Measurements from ENCODE around the gene FARS2.

FARS2 gene

DNA sequence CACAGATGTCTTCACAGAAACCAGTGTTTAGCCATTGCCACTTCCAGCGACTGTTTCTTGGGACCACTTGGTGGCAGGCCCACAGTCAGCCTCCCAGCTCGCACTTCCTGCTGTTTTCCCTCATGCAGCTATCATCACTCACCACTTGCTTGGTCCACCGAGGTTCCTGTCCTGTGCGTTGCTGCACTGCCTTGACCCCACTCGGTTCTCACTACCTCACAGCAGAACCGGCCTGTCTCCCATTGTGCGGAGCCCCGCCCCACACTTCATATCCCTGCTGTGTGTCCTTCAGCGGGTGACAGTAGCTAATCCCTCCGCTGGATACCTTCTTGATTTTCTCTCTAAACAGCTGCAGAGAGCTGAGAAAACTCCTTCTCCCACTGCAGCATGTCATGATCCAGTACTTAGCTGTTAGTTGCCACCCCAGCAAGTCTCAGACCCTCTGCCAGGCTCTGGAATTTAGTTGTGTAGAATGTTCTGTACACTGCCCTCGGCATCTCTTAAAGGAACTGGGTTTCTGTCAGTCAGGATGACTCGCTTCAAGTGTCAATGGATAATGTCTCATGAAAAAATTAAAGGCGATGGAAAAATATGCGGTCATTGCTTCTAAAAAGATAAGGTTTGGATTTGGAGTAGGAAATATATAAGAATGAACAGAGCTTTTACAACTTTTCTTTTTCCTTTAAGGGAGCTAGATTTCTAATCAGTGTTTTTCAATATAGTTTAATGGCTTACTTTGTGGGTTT, 208.0 kb downstream of the FARS2 start:
- Histone ChIP-seq H3K36me3 (ENCODE audit: control insufficient read depth in 2 of 2, insufficient read depth in 1 of 2, low read length in 2 of 2) (no peaks in the 10 kb centered on the region), H3K4me1 (ENCODE audit: control insufficient read depth, insufficient read depth, low read length) (peaks cover 11% of the 10 kb centered on the region), H3K4me3 (ENCODE audit: low read depth, low read length) (no peak overlapping the region), H3K9me3 (ENCODE audit: control insufficient read depth, insufficient read depth, low read depth, low read length) (no peaks in the 10 kb centered on the region), H3K27ac (ENCODE audit: extremely low read depth, low read depth, low read length) (no peak overlapping the region)
- POLR2A ChIA-PET: no interaction called here
- CTCF ChIA-PET: interaction anchor here (0.5 to 4.1 kb wide), 7 partner anchors 9 to 1075 kb away, joined by 3 to 35 read pairs (median 5); no protein-coding TSS in a partner anchor
- TF ChIP-seq ZIC2 (tag by site-specific recombination; IDR thresholded peaks at IDR 0.05): peak; percentile 86
- no peak for TF ChIP-seq ZNF473 (tag by site-specific recombination; IDR thresholded peaks at IDR 0.05)

DNA sequence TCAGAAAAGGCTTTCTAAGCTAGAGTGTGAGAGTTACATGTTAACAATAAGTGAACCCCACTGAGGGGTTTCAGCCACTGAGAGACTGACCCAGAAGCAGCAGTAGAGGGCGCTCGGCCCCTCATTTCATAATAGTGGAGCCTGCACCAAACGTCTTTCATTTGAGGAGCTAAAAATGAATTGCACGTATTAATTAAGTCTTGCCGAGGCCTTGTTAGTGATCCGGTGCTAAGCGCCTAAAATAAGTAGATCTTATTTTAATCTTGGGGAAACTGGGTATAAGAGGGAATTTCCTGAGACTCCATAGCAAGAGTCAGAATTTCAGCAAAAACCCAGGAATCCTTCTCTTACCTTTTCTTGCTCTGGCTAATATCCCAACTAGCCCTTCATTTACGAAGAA, 209.7 kb downstream of the FARS2 start:
- ChIA-PET CTCF (interaction anchor here (0.5 to 4.1 kb wide), 74 partner anchors 8 to 1226 kb away, joined by 3 to 35 read pairs (median 4); partner anchors contain the start of gene NRN1), POLR2A (interaction anchor here (0.6 kb wide), 1 partner anchor 536 kb away, joined by 3 read pairs; the partner anchor contains the start of gene NRN1)
- Histone ChIP-seq H3K4me3 (ENCODE audit: low read depth, low read length) (no peak overlapping the region), H3K27ac (ENCODE audit: extremely low read depth, low read depth, low read length) (no peak overlapping the region), H3K4me1 (ENCODE audit: control insufficient read depth, insufficient read depth, low read length) (peaks cover 11% of the 10 kb centered on the region), H3K9me3 (ENCODE audit: control insufficient read depth, insufficient read depth, low read depth, low read length) (no peaks in the 10 kb centered on the region), H3K36me3 (ENCODE audit: control insufficient read depth in 2 of 2, insufficient read depth in 1 of 2, low read length in 2 of 2) (no peaks in the 10 kb centered on the region)
- TF ChIP-seq ZNF660 (tag by site-specific recombination; IDR thresholded peaks at IDR 0.05): 0 out of 2 replicates have a peak, but pooled peaks have one; percentile 40
- TF ChIP-seq, protein P1, sequence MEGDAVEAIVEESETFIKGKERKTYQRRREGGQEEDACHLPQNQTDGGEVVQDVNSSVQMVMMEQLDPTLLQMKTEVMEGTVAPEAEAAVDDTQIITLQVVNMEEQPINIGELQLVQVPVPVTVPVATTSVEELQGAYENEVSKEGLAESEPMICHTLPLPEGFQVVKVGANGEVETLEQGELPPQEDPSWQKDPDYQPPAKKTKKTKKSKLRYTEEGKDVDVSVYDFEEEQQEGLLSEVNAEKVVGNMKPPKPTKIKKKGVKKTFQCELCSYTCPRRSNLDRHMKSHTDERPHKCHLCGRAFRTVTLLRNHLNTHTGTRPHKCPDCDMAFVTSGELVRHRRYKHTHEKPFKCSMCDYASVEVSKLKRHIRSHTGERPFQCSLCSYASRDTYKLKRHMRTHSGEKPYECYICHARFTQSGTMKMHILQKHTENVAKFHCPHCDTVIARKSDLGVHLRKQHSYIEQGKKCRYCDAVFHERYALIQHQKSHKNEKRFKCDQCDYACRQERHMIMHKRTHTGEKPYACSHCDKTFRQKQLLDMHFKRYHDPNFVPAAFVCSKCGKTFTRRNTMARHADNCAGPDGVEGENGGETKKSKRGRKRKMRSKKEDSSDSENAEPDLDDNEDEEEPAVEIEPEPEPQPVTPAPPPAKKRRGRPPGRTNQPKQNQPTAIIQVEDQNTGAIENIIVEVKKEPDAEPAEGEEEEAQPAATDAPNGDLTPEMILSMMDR (tag by site-specific recombination; IDR thresholded peaks at IDR 0.05): peak; percentile 45; the same call in 1 of the 2 replicates
- TF ChIP-seq PRDM1 (tag by site-specific recombination; IDR thresholded peaks at IDR 0.05): peak; percentile 51
- peak; percentile 84 for TF ChIP-seq ZNF654 (tag by site-specific recombination; IDR thresholded peaks at IDR 0.05; ENCODE audit: low read depth)
- TF ChIP-seq, protein P2, sequence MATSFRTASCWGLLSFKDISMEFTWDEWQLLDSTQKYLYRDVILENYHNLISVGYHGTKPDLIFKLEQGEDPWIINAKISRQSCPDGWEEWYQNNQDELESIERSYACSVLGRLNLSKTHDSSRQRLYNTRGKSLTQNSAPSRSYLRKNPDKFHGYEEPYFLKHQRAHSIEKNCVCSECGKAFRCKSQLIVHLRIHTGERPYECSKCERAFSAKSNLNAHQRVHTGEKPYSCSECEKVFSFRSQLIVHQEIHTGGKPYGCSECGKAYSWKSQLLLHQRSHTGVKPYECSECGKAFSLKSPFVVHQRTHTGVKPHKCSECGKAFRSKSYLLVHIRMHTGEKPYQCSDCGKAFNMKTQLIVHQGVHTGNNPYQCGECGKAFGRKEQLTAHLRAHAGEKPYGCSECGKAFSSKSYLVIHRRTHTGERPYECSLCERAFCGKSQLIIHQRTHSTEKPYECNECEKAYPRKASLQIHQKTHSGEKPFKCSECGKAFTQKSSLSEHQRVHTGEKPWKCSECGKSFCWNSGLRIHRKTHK (tag by site-specific recombination; IDR thresholded peaks at IDR 0.05): no peak

DNA sequence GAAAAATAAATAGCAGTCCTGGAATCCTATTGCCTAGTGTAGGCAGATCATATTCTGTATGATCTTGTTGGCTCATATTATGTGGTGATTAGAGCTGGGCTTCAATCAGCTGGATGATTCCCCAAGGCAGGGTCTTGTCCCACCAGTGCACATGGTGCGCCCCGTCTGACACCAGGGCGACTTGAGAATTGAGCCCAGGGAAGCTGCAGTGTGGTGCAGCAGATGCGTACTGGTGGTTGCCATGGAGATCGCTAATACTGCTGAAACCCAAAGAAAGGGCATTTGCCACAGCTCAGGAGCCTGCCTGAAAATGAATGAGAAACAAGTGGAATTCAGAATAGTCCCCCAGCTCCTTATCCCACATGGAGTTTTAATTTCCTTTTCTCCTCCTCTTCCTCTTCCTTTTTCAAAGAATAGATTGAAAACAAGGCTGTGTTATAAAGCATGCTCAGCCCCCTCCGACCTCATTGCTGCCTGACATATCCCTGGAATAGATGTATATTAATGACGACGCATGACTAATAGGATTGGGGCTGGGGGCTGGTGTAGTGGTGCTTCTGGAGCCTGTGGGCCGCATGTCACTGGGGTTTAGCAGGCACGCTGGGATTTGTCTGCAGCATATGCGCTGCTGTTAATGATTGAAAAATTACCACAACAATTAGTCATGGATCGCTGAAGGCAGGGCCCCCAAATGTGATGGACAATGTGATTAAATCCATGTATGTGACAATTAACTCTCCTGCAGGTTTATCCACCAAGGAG, 210.5 kb downstream of the FARS2 start:
- Histone ChIP-seq H3K4me1 (ENCODE audit: control insufficient read depth, insufficient read depth, low read length) (peaks cover 8% of the 10 kb centered on the region), H3K36me3 (ENCODE audit: control insufficient read depth in 2 of 2, insufficient read depth in 1 of 2, low read length in 2 of 2) (no peaks in the 10 kb centered on the region), H3K9me3 (ENCODE audit: control insufficient read depth, insufficient read depth, low read depth, low read length) (no peaks in the 10 kb centered on the region), H3K4me3 (ENCODE audit: low read depth, low read length) (no peak overlapping the region), H3K27ac (ENCODE audit: extremely low read depth, low read depth, low read length) (no peak overlapping the region)
- CTCF ChIA-PET: interaction anchor here (0.5 to 4.1 kb wide), 71 partner anchors 9 to 1225 kb away, joined by 3 to 35 read pairs (median 4); partner anchors contain the start of gene NRN1
- POLR2A ChIA-PET: interaction anchor here (0.6 kb wide), 1 partner anchor 535 kb away, joined by 3 read pairs; the partner anchor contains the start of gene NRN1
- no peak for TF ChIP-seq ZNF792 (tag by site-specific recombination; IDR thresholded peaks at IDR 0.05)
- no peak for TF ChIP-seq ZNF473 (tag by site-specific recombination; IDR thresholded peaks at IDR 0.05)
- TF ChIP-seq ZNF514 (tag by site-specific recombination; IDR thresholded peaks at IDR 0.05): no peak
- TF ChIP-seq, protein P3, sequence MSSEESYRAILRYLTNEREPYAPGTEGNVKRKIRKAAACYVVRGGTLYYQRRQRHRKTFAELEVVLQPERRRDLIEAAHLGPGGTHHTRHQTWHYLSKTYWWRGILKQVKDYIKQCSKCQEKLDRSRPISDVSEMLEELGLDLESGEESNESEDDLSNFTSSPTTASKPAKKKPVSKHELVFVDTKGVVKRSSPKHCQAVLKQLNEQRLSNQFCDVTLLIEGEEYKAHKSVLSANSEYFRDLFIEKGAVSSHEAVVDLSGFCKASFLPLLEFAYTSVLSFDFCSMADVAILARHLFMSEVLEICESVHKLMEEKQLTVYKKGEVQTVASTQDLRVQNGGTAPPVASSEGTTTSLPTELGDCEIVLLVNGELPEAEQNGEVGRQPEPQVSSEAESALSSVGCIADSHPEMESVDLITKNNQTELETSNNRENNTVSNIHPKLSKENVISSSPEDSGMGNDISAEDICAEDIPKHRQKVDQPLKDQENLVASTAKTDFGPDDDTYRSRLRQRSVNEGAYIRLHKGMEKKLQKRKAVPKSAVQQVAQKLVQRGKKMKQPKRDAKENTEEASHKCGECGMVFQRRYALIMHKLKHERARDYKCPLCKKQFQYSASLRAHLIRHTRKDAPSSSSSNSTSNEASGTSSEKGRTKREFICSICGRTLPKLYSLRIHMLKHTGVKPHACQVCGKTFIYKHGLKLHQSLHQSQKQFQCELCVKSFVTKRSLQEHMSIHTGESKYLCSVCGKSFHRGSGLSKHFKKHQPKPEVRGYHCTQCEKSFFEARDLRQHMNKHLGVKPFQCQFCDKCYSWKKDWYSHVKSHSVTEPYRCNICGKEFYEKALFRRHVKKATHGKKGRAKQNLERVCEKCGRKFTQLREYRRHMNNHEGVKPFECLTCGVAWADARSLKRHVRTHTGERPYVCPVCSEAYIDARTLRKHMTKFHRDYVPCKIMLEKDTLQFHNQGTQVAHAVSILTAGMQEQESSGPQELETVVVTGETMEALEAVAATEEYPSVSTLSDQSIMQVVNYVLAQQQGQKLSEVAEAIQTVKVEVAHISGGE (tag by site-specific recombination; conservative IDR thresholded peaks at IDR 0.05; ENCODE audit: low read depth): no peak
- TF ChIP-seq, protein P4, sequence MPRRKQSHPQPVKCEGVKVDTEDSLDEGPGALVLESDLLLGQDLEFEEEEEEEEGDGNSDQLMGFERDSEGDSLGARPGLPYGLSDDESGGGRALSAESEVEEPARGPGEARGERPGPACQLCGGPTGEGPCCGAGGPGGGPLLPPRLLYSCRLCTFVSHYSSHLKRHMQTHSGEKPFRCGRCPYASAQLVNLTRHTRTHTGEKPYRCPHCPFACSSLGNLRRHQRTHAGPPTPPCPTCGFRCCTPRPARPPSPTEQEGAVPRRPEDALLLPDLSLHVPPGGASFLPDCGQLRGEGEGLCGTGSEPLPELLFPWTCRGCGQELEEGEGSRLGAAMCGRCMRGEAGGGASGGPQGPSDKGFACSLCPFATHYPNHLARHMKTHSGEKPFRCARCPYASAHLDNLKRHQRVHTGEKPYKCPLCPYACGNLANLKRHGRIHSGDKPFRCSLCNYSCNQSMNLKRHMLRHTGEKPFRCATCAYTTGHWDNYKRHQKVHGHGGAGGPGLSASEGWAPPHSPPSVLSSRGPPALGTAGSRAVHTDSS (tag by site-specific recombination; IDR thresholded peaks at IDR 0.05): 0 out of 2 replicates have a peak, but pooled peaks have one; percentile 10
- TF ChIP-seq ZNF629 (tag by site-specific recombination; IDR thresholded peaks at IDR 0.05): no peak
- 0 out of 2 replicates have a peak, but pooled peaks have one; percentile 8 for TF ChIP-seq ZIC2 (tag by site-specific recombination; IDR thresholded peaks at IDR 0.05)
- TF ChIP-seq, protein P5, sequence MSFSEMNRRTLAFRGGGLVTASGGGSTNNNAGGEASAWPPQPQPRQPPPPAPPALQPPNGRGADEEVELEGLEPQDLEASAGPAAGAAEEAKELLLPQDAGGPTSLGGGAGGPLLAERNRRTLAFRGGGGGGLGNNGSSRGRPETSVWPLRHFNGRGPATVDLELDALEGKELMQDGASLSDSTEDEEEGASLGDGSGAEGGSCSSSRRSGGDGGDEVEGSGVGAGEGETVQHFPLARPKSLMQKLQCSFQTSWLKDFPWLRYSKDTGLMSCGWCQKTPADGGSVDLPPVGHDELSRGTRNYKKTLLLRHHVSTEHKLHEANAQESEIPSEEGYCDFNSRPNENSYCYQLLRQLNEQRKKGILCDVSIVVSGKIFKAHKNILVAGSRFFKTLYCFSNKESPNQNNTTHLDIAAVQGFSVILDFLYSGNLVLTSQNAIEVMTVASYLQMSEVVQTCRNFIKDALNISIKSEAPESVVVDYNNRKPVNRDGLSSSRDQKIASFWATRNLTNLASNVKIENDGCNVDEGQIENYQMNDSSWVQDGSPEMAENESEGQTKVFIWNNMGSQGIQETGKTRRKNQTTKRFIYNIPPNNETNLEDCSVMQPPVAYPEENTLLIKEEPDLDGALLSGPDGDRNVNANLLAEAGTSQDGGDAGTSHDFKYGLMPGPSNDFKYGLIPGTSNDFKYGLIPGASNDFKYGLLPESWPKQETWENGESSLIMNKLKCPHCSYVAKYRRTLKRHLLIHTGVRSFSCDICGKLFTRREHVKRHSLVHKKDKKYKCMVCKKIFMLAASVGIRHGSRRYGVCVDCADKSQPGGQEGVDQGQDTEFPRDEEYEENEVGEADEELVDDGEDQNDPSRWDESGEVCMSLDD (tag by site-specific recombination; IDR thresholded peaks at IDR 0.05): no peak
- TF ChIP-seq ZNF202 (tag by site-specific recombination; IDR thresholded peaks at IDR 0.05; ENCODE audit: borderline replicate concordance): no peak
- TF ChIP-seq SALL2 (tag by site-specific recombination; IDR thresholded peaks at IDR 0.05; ENCODE audit: borderline replicate concordance): no peak
